Erythroblast (primary cell): Measurements from ENCODE around the gene GCC2.

Experiments used
- GATA1 ChIP-seq: IDR thresholded peaks from 2 replicates; pipeline ENCODE4 v1.6.1; 2011; ENCODE audit warnings: low read depth, mild to moderate bottlenecking, control low read depth, low read length, moderate library complexity
- POLR2A ChIP-seq: IDR thresholded peaks from 2 replicates; pipeline ENCODE4 v1.6.1; 2011; ENCODE audit warnings: mild to moderate bottlenecking, low read length

DNA sequence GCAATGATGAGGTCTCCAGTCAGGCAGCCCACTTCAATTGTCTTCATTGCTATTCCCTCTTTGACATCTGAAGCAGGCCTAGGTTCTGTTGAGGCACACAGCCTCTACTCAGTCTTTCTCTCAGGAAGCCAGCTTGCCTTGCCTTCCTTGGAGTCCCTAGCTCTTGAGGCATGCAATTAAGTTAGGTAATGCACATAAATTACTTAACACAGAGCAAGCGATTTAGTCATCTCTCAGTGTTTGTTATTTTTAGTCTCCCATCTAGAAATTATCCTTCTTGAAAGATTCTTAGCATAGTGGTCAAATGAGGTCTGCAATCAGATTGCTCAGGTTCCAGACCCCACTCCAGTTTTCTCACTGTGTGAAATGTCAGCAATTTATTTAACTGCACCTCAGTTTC, 39.2 kb upstream of the GCC2 start:
- TF ChIP-seq POLR2A (no peak), GATA1 (no peak)
